Measurements from ENCODE around the gene ST7.

DNA sequence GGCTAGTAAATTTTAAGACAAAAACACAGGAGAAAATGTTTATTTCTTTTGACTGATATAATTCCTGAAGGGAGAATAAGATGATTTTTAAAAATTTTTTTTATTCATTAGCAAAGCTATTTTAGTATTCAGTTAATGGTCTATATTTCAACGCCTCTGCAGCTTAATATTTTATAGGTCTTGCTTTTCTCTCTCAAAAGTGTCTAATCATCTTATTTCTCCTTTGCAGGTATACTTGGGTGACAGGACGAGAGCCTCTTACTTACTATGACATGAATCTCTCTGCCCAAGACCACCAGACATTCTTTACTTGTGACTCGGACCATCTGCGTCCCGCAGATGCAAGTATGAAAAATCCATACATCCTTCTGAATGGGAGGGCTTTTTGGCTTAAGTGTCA, 177.0 kb downstream of the ST7 start:
- TF ChIP-seq ASH2L (IDR thresholded peaks at IDR 0.05; ENCODE audit: low read length) (no peak), CHD2 (IDR thresholded peaks at IDR 0.05; ENCODE audit: low read length) (no peak), GABPA (IDR thresholded peaks at IDR 0.05; ENCODE audit: borderline replicate concordance, insufficient read depth, low read length) (no peak)
- TF ChIP-seq, protein P1, sequence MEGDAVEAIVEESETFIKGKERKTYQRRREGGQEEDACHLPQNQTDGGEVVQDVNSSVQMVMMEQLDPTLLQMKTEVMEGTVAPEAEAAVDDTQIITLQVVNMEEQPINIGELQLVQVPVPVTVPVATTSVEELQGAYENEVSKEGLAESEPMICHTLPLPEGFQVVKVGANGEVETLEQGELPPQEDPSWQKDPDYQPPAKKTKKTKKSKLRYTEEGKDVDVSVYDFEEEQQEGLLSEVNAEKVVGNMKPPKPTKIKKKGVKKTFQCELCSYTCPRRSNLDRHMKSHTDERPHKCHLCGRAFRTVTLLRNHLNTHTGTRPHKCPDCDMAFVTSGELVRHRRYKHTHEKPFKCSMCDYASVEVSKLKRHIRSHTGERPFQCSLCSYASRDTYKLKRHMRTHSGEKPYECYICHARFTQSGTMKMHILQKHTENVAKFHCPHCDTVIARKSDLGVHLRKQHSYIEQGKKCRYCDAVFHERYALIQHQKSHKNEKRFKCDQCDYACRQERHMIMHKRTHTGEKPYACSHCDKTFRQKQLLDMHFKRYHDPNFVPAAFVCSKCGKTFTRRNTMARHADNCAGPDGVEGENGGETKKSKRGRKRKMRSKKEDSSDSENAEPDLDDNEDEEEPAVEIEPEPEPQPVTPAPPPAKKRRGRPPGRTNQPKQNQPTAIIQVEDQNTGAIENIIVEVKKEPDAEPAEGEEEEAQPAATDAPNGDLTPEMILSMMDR (IDR thresholded peaks at IDR 0.05; ENCODE audit: control extremely low read depth in 1 of 3, insufficient read depth in 1 of 3, low read depth in 1 of 3, low read length in 3 of 3), result no peak
- TF ChIP-seq, protein P2, sequence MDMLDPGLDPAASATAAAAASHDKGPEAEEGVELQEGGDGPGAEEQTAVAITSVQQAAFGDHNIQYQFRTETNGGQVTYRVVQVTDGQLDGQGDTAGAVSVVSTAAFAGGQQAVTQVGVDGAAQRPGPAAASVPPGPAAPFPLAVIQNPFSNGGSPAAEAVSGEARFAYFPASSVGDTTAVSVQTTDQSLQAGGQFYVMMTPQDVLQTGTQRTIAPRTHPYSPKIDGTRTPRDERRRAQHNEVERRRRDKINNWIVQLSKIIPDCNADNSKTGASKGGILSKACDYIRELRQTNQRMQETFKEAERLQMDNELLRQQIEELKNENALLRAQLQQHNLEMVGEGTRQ (IDR thresholded peaks at IDR 0.05; ENCODE audit: low read length), result no peak

All from H1 (cell line).